HS-27A (cell line): ENCODE results near the gene CENPI.
"Not testable (repeated sequence)": the region's sequence is repeated elsewhere in the genome, so short reads cannot be mapped to it uniquely, and the experiment has no call there.

Experiments used
- DNase-seq: peaks from one replicate; pipeline ENCODE4 v3.0.0-alpha.2; 2012; ENCODE audit warnings: low read depth, missing footprints

CENPI gene, protein sequence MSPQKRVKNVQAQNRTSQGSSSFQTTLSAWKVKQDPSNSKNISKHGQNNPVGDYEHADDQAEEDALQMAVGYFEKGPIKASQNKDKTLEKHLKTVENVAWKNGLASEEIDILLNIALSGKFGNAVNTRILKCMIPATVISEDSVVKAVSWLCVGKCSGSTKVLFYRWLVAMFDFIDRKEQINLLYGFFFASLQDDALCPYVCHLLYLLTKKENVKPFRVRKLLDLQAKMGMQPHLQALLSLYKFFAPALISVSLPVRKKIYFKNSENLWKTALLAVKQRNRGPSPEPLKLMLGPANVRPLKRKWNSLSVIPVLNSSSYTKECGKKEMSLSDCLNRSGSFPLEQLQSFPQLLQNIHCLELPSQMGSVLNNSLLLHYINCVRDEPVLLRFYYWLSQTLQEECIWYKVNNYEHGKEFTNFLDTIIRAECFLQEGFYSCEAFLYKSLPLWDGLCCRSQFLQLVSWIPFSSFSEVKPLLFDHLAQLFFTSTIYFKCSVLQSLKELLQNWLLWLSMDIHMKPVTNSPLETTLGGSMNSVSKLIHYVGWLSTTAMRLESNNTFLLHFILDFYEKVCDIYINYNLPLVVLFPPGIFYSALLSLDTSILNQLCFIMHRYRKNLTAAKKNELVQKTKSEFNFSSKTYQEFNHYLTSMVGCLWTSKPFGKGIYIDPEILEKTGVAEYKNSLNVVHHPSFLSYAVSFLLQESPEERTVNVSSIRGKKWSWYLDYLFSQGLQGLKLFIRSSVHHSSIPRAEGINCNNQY

GRCh38 chrX:101097546-101098453 is at the start of gene CENPI:
Gene CENPI, plus strand, starts transcription at chrX:101098204. Its CDS starts 2,867 bp downstream, at chrX:101101071.
- peak; percentile 71 for DNase-seq

GRCh38 chrX:101051153-101051548 is 46.9 kb upstream of the CENPI start:
- DNase-seq, result no peak

- DNase-seq, result peak; percentile 68
Observed at GRCh38 chrX:101051549-101052302, 46.3 kb upstream of the CENPI start, which contains the start of gene TRMT2B. Gene TRMT2B, minus strand, starts transcription at chrX:101052111. Its CDS starts 9,822 bp downstream, at chrX:101042289.

DNA sequence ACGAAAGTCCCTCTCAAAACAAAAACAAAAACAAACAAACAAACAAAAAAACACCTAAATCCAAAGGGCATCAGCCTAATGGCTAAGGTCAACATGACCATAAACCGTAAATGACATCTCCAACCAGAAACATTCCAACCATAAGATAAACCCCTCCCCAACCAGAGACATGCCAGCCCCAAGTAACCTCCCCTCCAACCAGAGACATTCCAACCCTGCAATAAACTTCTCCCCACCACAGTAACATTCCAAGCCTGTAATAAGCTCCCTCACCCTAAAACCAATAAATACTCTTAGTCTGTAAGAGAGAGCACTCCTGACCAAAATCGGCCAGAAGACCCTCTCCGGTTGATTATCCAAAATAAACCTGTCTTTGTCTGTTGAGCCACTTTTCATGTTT is 41.5 kb upstream of the CENPI start:
- not testable (repeated sequence) for DNase-seq

DNA sequence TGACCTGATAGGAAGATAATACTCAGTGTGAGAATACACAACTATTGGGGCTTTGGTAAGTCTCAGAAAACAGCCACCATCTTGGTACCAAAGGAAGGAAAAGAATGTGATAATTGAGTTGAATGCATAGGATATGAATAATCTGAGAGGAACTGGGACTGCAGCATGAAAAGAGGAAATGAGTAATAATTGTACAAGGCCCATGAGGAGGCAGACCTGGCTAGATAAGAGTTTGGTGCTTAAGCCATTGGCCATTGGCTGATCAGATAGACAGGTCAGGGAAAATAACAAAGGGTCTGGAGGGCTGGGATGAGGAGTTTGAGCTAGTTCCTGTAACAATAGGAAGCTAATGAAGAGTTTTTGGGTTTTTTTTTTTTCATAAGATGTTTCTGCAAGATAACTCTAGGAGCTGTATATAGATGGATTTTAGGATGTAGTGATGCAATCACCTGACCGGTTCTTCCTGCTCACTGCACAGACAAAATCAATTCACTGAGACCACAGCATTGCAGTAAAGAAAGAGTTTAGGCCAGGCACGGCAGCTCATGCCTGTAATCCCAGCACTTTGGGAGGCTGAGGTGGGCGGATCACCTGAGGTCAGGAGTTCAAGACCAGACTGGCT is 40.8 kb upstream of the CENPI start:
- peak; percentile 34 for DNase-seq

DNA sequence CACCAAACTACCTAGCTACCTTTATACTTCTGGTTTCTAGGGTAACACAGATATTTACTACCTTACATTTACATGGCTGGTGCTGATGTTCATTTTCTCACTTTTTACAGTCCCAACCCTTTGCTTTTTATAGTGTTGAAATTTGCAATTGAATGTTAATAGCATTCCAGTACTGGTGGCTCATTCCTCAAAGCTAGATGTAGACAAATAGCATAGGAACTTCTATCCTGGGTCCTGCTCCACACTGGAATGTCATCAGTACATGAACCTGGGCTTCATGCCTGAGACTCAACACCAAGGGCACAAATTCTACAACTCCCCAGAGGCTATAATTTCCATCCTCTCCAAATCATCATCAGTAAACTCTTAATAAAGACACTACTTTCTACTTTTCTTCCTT is 35.8 kb upstream of the CENPI start:
- no peak for DNase-seq

DNA sequence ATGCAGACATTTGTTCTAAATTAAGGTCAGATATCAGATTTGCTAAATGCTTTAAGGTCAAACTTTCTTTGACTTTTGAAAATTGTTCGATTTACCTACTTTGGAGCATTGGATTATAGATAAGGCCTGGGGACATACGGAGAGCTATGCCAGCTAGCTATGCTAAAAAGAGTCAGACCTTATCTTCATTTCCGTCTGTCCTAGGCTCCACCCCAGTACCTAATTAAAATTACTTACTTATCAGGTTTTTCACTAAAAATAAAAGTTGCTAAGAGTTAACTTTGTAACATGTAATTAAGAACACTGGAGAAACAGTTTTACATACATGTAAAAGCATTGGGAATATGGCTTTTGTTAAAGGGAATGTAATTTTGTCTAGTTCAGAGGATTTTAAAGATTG is 26.4 kb upstream of the CENPI start:
- DNase-seq, result no peak

- DNase-seq, result no peak
Observed at GRCh38 chrX:101078716-101079598, 19.0 kb upstream of the CENPI start, which contains the start of gene TMEM35A. Gene TMEM35A, plus strand, starts transcription at chrX:101078879. Its CDS starts 124 bp downstream, at chrX:101079003.

GRCh38 chrX:101079736-101080270 is 18.2 kb upstream of the CENPI start:
- no peak for DNase-seq

DNA sequence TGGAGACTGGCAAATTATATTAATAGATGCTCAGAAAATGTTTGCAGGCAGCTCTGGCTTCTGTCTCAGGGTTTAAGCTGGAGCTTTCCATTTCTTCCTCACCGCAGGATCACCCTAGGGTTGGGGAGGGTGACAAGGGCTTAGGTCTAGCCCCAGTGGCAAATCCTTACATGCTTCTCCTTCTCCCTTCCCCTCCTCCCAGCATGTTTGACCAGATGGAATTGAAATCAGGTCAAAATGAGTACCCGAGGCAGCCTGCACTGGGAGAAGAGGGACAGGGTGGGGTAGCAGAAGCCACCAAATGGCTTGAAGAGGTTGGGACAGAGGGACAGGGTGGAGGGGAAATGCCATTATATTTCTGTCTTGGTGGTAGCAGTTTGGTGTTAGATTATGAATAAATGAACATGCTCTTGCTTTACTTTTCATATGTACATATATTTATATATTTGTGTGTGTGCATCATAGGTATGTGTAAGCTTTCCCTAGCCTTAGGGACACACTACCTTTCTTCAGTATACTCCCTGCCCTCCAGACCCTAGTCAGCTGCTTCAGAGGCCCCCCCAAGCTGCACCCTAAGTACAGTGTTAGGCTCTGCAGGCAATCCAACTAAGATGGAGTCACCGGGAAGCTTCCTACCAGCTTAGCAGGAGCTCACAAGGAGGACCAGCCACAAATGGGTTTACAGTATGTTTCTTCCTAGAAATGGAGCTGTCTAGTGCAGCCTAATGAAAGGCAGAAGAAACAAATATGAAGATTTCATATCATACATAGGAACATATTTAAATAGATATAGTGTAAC is 17.5 kb upstream of the CENPI start:
- no peak for DNase-seq

DNA sequence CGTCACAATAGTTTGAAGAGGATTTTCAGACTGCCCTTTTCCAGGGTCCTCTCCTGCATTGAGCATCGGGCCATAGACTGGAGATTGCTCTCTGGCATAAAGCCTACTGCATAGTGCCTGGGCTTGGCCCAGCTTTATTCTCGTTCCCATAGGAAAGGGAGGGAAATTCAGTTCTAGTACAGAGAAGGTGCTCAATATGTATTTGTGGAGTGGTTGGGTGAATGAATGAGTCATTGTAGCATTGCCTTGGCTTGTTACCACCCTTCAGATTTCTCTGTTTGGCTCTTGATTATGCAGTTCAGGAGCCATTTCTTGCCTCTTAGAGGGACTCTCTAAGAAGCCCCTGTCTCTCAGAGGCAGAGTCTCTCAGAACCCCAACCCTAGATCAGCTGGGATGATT is 16.8 kb upstream of the CENPI start:
- DNase-seq, result no peak

DNA sequence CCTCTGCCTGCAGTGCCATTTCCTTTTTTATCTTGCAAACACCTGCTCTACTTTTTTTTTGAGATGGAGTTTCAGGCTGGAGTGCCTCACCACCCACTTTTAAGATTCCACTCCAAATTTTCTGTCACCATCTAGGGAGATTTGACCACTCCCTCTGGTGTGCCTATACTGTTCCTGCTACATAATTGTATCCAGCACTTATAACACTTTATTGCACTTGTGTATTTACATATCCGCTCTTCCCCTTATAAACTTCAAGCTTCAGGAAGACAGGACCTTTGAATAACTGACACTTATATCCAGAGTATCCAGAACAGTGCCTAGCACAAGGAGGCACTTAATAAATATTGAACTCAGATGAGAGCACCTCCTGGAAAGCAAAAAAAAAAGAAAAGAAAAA is 6.2 kb upstream of the CENPI start:
- no peak for DNase-seq

- DNase-seq, result no peak
Observed at GRCh38 chrX:101108284-101108683, 10.3 kb downstream of the CENPI start.

DNA sequence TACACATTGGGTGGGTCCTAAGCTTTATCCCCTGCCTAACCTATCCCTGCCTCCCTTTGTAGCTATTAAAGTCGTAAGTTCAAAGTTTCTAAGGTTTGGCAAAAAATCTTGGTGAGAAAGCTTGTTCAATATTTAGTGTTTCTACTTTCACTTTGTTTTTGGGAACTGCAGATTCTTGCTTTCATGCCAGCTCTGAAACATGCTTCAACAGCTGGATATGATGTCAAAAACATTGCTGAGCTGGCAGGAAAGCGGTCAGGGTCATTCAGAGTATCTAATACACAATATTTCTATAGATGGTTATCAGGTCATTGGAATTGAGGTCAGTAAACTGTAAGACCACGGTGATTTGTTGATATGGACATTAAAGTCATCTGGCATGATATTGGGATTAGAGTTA is 19.7 kb downstream of the CENPI start:
- DNase-seq, result no peak

DNA sequence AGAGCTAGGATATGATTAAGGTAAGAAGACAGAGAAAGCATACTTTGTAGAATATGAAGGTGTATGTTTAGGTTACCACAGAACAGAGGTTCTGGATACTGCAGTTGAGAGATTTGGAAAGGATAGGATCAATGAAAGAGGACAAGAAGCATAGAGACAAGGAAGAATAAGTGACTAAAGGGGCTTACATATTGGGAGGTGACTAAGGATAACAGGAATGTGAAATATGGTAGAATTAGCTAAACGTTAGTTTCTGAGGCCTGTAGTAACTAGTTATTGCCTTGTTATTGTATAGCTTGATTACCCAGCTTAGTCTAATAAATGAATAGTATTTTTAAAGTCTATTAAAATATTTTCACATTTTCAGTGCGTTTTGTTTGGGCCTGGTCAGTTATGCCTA is 38.2 kb downstream of the CENPI start:
- no peak for DNase-seq
